GM19023 (cell line): ENCODE results near the gene LIN52.
A peak's percentile ranks its signal among the peaks of the same experiment; 100 is the strongest.

Source experiments
- ATAC-seq: cut with Tn5 transposase; IDR thresholded peaks from one replicate; pipeline ENCODE4 v1.9.1; 2021; ENCODE audit warnings: mild to moderate bottlenecking, moderate library complexity; ENCODE audit not compliant: unreplicated experiment

Gene LIN52

DNA sequence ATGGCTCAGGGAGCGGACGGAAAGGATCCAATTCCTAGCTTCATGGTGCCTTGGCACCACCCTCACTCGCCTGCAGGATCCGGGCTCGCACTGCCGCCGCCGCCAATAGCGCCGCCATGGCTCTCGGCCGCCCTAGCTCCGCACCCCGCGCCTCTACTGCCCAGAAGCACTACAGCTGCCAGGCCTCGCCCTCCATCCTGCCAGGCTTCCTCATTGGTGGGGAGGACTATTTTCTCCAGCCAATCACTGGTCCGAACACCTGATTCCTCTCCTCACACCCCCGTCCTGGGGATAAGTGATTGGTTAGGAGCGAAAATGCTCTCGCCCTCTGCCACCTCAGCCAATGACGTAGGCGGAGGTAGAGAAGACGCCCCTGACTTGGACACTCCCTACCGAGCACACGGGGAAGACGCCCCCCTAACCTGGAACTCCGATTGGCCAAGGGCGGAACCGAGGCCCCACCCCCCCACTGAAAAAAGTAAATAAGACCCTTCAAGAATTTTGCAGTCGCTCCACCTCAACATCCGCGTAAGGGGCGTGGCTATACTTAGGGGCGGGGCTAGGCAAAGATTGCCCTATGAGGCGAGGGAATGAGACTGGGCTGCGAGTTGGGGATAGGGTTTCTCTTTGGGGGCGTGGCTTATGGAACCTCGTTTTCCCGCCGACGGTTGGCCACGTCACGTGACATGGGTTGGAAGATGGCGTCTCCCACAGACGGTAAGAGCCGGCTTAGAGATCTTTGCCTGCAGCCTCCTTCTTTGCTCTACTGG is at the start of gene LIN52, which contains the start of gene ALDH6A1:
Gene LIN52 (plus strand): TSS at position 680 of the 770 bp plus-strand sequence. CDS start 19 bp downstream, at position 699.
Gene ALDH6A1 (minus strand): TSS at position 177 of the 770 bp plus-strand sequence. CDS start 59 bp downstream, at position 118.
- ATAC-seq = peak; percentile 94

DNA sequence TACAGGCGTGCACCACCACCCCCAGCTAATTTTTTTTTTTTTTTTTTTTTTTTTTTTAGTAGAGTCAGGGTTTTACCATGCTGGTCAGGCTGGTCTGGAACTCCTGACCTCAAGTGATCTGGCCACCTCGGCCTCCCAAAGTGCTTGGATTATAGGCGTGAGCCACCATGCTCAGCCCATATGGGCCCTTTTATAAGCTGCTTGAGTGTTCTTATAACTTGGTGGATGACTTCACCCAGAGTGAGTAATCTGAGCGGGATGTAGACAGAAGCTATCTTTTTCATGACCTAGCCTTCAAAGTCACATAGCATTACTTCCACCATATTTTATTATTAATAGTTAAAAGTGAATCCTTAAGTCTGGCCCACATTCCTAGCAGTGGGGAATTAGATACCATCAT is 49.2 kb upstream of the LIN52 start:
- ATAC-seq = no peak

GRCh38 chr14:74038020-74038859 is 46.5 kb upstream of the LIN52 start:
- ATAC-seq = no peak

GRCh38 chr14:74042296-74042695 is 42.5 kb upstream of the LIN52 start:
- no peak for ATAC-seq

DNA sequence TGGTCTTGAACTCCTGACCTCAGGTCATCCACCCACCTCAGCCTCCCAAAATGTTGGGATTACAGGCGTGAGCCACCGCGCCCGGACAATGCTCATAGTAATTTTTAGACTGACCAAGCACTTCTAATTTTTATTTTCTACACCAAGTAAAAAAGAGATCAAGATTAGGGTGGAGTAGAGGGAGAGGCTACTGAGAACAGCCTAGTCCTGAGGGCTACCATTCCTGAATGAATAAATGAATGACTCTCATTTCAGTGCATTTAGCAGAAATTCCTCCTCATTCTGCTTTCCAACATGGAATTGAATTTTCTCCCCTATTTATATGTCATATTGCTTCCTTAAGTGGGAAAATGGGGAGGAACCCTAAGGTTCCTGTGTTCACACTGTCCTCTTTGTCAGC is 39.2 kb upstream of the LIN52 start:
- no peak for ATAC-seq

DNA sequence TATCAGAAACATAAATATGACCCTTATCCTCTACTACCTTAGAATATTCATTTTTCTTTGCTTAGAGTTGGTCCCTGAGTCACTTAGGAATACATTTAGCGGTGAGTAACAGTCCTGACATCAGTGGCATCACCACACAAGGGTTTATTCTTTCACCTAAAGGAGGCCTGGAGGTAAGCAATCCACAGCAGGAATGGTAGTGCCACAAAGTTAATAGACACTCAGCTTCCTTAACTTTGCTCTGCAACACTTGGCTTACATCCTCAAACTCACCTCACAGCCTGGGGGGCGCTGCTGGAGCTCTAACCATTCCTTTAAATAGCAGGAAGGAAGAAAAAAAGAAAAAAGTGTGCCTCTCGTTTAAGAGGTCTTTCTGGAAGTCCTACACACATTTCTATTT is 36.5 kb upstream of the LIN52 start:
- ATAC-seq = no peak

- ATAC-seq = no peak
Measured at GRCh38 chr14:74049876-74050495, 34.8 kb upstream of the LIN52 start.

DNA sequence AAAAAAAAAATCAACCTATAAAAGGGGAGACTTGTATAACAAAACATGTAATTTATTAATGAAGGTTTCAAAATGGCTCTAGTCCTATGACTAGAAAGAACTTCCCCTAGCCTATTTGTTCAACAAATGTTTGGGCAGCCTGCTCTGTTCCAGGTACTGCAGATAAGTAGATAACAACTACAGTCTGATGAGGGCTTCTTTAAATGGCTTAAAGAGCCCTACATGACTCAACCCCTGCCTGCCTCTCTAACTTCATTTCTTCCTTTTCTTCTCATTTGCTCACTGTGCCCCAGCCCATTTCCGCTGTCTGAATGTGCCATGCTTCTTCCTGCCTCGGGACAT is 22.0 kb upstream of the LIN52 start:
- ATAC-seq = no peak

DNA sequence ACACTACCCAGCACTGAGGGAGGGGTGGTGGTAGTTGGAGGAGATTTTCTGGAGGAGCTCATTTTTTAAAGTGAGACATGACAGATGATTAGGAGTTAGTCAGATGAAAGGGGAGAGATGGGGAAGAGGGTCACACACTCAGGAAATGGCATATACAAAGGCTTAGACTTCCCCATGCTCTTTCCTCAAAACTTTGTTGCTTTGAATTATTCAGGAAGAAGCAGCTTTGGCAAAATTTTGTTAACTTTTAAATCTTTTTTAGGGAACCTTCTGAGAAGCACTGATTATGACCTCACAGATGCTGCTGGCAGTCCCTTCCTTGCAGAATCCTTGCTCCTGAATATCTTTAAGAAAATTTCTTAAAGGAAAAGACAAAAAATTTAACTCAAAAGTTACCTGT is 20.3 kb upstream of the LIN52 start:
- ATAC-seq = no peak

DNA sequence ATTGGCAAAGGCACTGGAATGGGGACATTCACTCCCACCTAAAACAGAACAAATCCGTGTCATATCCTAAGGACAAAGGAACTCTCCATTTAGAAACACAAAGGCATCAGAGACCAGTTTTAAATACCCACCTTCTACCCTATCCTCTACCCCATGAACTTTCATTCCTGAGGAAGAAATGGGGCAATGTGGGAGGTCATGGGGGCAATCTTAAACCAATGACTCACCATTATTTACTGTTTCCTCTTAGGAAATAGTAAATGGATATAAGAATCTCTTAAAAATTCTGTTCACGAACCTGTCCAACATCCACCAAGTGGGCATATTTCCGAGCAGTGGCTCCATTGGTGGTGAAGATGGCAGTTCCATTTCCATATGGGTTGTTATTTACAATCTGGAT is 19.9 kb upstream of the LIN52 start:
- no peak for ATAC-seq

- ATAC-seq = no peak
Measured at GRCh38 chr14:74065746-74066575, 18.8 kb upstream of the LIN52 start.

- ATAC-seq = no peak
Measured at GRCh38 chr14:74077401-74077800, 7.4 kb upstream of the LIN52 start.

DNA sequence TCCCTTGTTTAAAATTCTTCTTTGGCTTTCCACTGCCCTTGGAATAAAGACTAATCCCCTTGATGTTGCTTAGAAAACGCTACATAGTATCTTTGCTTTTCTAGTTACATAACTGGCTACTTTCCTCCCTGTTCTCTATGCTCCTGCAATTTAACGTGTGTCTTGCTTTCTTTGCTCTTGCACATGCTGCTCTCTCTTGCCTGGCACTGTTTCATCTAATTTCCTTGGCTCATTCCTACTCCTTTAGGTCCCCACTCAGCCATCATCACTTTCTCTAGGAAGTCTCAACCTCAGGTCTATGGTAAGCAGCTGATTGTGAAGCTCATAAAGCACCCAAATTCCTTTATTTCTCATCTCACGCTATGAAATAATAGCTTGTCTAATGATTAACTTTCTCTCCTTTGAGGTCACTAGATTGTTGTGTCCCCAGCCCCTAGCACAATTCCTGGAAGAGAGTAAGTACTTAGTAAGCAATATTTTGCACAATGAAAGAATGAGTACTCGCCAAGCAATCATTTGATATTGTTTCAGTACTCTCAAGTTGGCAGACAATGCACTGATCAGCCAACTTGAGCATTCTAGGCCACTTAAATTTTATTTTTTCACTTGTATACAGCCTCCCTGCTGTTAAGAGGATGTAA is 3.8 kb upstream of the LIN52 start:
- ATAC-seq = no peak

DNA sequence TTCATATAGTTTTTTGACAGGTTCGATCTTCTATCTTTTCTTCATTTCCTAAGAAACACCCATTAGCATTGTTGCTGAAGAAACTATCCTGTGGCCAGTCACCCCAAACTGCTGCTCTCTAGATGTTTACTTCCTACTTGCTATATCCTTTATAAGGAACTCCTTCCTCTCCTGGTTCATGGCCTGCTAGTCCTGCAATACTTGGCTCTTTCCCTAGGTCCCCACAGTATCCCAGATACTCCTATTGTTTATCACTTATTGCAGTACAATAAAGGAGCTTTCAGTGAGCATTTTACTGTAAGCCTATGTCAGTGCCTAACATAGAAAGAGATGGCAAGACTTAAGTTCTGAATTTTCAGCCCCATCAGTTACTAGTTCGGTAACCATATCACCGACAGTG is 3.3 kb upstream of the LIN52 start:
- no peak for ATAC-seq

DNA sequence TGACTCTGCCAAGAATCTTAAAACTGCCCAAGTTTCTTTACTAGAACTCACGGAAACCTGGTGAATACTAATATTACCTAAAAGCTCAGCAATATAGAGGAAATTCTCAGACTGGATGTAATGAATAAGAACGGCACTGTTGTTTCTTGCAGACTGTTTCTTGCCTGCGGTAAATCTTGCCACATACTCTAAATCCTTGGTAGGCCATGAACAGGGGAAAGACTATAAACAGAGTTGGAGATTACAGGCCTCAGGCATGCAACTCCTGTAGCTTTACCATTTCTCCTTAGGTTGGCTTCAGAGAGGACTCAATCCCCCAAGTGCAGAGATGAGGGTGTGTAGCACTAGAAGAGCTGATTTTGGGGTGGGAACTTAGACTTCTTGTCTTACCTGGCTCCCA is 1.6 kb upstream of the LIN52 start:
- no peak for ATAC-seq

- peak; percentile 14 for ATAC-seq
Measured at GRCh38 chr14:74083784-74084276, 926 bp upstream of the LIN52 start.

DNA sequence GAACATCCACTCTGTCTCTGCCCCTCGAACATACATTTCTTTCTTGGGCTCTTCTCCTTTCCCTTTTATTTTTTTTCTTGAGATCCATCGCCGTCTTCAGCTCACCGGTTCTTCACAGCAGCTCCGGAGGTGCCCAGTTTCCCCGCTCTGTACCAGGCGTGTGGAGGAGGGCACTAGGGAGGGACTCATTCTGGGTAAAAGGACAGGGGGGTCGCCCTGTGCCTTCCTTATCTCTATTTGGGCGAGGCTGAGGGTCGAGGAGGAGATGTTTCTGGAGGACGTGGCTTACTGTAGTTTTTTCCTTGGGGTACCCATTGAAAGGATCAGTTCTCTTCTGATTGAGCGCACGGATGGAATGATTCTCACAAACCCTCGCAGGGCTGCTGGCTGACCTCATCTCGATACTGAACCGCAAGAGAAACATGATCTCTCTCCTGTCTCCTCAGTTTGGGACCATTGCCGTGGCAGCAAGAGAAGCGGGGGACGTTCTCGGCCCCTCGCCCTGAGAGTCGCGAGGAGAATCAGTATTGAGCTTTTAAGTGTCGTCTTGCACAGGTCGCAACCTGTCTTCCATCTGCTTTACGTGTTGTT is 386 bp downstream of the LIN52 start:
- ATAC-seq = no peak

DNA sequence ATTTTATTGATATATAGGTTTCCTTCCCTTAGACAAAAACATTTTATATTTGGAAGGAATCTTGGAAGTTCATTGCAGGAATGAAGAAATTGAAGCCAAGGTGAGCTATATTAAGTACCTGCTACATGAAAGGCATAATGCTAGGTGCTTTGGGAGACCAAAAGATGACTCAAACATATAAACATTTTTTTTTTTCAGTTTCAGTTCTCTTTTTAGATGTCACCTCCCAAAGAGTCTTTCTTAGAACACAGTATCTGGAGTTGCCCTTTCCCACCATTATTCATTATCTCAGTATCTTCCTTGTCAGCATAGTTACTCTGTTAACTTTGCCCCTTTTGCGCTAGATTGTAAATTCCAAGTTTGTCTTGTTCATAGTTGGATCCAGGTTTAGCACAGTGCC is 1.1 kb downstream of the LIN52 start:
- ATAC-seq = no peak

- no peak for ATAC-seq
Measured at GRCh38 chr14:74089251-74090020, 4.7 kb downstream of the LIN52 start.
